Right cardiac atrium (tissue), 5 donors: ENCODE results near the gene EARS2. TPM values are rescaled to one million over a fixed set of nuclear protein-coding genes. Genes with fewer than 3 reads are reported as not detected.
A peak's percentile ranks its signal among the peaks of the same experiment; 100 is the strongest.
"Not testable (repeated sequence)": the region's sequence is repeated elsewhere in the genome, so short reads cannot be mapped to it uniquely, and the experiment has no call there.

Experiments
- ATAC-seq, 2 donors: fragments of 200-7000 bp; cut with Tn5 transposase; one replicate each; pipeline versions ENCODE4 v1.8.0 to v1.9.1; 2020; ENCODE audit warnings: moderate library complexity in 2 of 2, mild to moderate bottlenecking in 1 of 2
- DNase-seq, 3 donors: peaks; one replicate each; pipeline ENCODE4 v3.0.0-alpha.2; 2020
- H3K27ac ChIP-seq: one replicate; pipeline ENCODE4 v1.5.1; 2013; ENCODE audit warnings: mild to moderate bottlenecking, low read length, control low read depth, moderate library complexity
- H3K27me3 ChIP-seq: one replicate; pipeline ENCODE4 v1.6.1; 2013; ENCODE audit not compliant: control insufficient read depth, insufficient read depth
- H3K4me1 ChIP-seq: one replicate; pipeline ENCODE4 v1.6.1; 2013; ENCODE audit warnings: low read length; ENCODE audit not compliant: control insufficient read depth, insufficient read depth
- H3K4me3 ChIP-seq: one replicate; pipeline ENCODE4 v1.5.1; 2013; ENCODE audit warnings: low read length, control low read depth
- H3K9me3 ChIP-seq: one replicate; pipeline ENCODE4 v1.6.1; 2013; ENCODE audit warnings: low read length; ENCODE audit not compliant: control insufficient read depth
- WGBS: extraction: QIAGEN DNeasy Blood & Tissue Kit; methylation state at CpG from one replicate; pipeline ENCODE4 v1.1.7; 2013; 5-methylcytosine and 5-hydroxymethylcytosine counted together
- intact Hi-C, 4 donors: fragments of 100-400 bp; cut with DNase I; formaldehyde crosslinking; loops; one replicate each; pipeline versions ENCODE4 v1.11.0 to v1.14.0; 2022 to 2023
- polyA plus RNA-seq: library from polyadenylated mRNA; stranded (reverse); fragments of 200-250 nt; gene quantifications from one replicate; pipeline ENCODE4 v1.2.3, GENCODE V29; 2013
- total RNA-seq, 4 donors: library from RNA; stranded (reverse); fragmentation: NEBNext Ultra II Directional; extraction: Animal tissue kit (Norgen Biotek cat#: 25700); gene quantifications; one replicate each; pipeline ENCODE4 v1.2.1, GENCODE V29; 2021
- donor health status: healthy with polysubstance abuse.
- donor health status: DM: no; HTN: yes; CAD: no.
- donor health status: DM: no; HTN: no; CAD: no.
- donor health status: DM: no; HTN: yes; CAD: no; lungs with severe emphysema.
- donor health status: DM: yes; HTN: yes; CAD: no.

Gene EARS2
- total and polyA plus RNA-seq, 5 donors = 11.0 to 18.2 (median 15.9) TPM

GRCh38 chr16:23583271-23583670 is 26.1 kb upstream of the EARS2 start:
- ATAC-seq, H3K4me1 ChIP-seq, intact Hi-C loops, H3K9me3 ChIP-seq, H3K4me3 ChIP-seq, H3K27ac ChIP-seq, H3K27me3 ChIP-seq: not testable (repeated sequence)
- peak in 1 of 3 donors; percentile 39 for DNase-seq
- WGBS = 94% methylated on average over 30 of the region's 30 CpGs

GRCh38 chr16:23581764-23582163 is 24.6 kb upstream of the EARS2 start:
- Histone ChIP-seq H3K4me1 (peaks cover 4% of the 10 kb centered on the region), H3K4me3 (no peak overlapping the region), H3K27ac (no peak overlapping the region), H3K27me3 (no peaks in the 10 kb centered on the region), H3K9me3 (no peaks in the 10 kb centered on the region)
- DNase-seq (no peak), ATAC-seq (no peak)
- intact Hi-C loops = no loop called here

- Histone ChIP-seq H3K9me3 (no peaks in the 10 kb centered on the region), H3K4me3 (no peak overlapping the region), H3K4me1 (peaks cover 4% of the 10 kb centered on the region), H3K27me3 (no peaks in the 10 kb centered on the region), H3K27ac (no peak overlapping the region)
- intact Hi-C loops = no loop called here
- DNase-seq (no peak), ATAC-seq (no peak)
These were observed 23.2 kb upstream of the EARS2 start for GRCh38 chr16:23580391-23580790.

DNA sequence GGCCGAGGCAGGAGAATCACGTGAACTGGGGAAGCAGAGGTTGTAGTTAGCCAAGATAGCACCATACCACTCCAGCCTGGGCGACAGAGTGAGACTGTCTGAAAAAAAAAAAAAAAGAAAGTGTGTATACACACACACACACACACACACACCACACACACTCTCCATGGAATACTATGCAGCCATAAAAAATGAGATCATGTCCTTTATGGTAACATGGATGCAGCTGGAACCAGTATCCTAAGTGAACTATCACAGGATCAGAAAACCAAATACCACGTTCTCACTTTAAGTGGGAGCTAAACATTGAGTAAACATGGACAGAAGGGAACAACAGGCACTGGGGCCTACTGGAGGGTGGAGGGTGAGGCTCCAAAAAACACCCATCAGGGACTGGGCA is 22.2 kb upstream of the EARS2 start:
- WGBS = 98% methylated on average over 4 of the region's 4 CpGs
- DNase-seq (no peak), ATAC-seq (no peak)
- intact Hi-C loops = no loop called here
- Histone ChIP-seq H3K27ac (no peak overlapping the region), H3K9me3 (no peaks in the 10 kb centered on the region), H3K4me3 (no peak overlapping the region), H3K27me3 (no peaks in the 10 kb centered on the region), H3K4me1 (peaks cover 4% of the 10 kb centered on the region)

DNA sequence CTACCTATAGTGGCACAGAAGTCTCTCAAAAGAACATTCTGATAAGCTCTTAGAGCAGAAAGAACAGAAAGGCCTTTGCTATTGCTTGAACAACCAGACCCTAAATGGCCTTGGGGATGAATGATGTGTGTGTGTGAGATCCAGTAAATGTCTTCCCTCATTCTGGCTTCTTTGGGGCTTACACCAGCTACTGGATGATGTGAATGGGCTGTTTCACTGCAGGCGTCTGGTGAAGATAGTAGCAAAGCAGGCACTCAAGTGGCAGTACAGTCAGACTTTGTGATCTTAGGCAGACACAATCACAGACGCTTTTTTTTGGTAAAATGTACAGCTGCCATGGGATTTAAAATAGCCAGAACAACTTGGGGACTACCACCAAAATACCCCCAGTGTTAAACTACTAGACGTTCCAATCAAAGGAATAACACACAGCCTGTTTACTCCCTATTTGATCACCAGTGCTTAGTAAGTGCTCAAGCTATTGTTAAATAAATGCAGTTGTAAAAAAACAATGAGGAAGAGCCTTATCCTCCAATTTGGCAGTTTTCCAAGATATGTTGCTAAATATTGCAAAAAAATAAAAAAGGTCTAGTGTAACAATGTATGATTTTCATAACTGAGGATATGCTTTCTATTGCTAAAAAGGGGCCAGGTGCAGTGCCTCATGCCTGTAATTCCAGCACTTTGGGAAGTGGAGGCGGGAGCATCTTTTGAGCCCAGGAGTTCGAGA is 21.1 kb upstream of the EARS2 start:
- peaks cover 4% of the 10 kb centered on the region for H3K4me1 ChIP-seq
- H3K4me3 ChIP-seq = no peak overlapping the region
- no peak overlapping the region for H3K27ac ChIP-seq
- H3K9me3 ChIP-seq = no peaks in the 10 kb centered on the region
- no peaks in the 10 kb centered on the region for H3K27me3 ChIP-seq
- DNase-seq (no peak), ATAC-seq (no peak)
- intact Hi-C loops = no loop called here
- WGBS = 47% methylated on average over 5 of the region's 5 CpGs

- intact Hi-C loops = no loop called here
- H3K27me3 ChIP-seq = no peaks in the 10 kb centered on the region
- 90% methylated on average over 2 of the region's 2 CpGs for WGBS
- no peak overlapping the region for H3K27ac ChIP-seq
- H3K4me1 ChIP-seq = peaks cover 4% of the 10 kb centered on the region
- no peak overlapping the region for H3K4me3 ChIP-seq
- no peak for DNase-seq
- ATAC-seq = no peak
- no peaks in the 10 kb centered on the region for H3K9me3 ChIP-seq
These were observed 20.3 kb upstream of the EARS2 start for GRCh38 chr16:23577493-23577892.

GRCh38 chr16:23575834-23576233 is 18.7 kb upstream of the EARS2 start:
- ATAC-seq = no peak
- Histone ChIP-seq H3K27ac (no peak overlapping the region), H3K9me3 (no peaks in the 10 kb centered on the region), H3K27me3 (no peaks in the 10 kb centered on the region), H3K4me1 (peaks cover 4% of the 10 kb centered on the region), H3K4me3 (no peak overlapping the region)
- 85% methylated on average over 3 of the region's 3 CpGs for WGBS
- intact Hi-C loops = no loop called here
- no peak for DNase-seq

- H3K4me3 ChIP-seq = no peak overlapping the region
- intact Hi-C loops = no loop called here
- H3K27ac ChIP-seq = no peak overlapping the region
- 81% methylated on average over 5 of the region's 5 CpGs for WGBS
- no peaks in the 10 kb centered on the region for H3K27me3 ChIP-seq
- DNase-seq (no peak), ATAC-seq (no peak)
- H3K4me1 ChIP-seq = peaks cover 4% of the 10 kb centered on the region
- no peaks in the 10 kb centered on the region for H3K9me3 ChIP-seq
These were observed 16.7 kb upstream of the EARS2 start for GRCh38 chr16:23573817-23574216.

DNA sequence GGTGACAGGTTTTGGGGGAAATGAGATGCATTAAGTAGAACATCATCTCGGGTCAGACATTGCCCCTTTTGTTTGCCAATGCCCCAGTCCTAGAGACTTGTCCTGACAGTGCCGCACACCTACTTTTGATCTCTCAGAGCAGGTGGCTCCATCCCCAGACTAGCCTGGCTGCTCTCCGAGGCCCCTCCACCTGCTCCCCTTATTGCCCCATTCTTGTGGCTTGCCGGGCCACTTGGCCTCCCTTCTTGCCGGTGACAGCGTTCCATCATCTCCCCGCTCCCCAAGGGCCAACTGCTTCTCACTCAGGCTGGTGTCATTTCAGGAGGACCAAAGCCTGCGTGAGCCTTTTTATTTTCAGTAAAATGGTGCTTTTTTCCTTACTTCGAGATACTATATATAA is 15.2 kb upstream of the EARS2 start:
- H3K4me3 ChIP-seq = no peak overlapping the region
- H3K4me1 ChIP-seq = no peaks in the 10 kb centered on the region
- H3K27me3 ChIP-seq = no peaks in the 10 kb centered on the region
- no peak for ATAC-seq
- no peak overlapping the region for H3K27ac ChIP-seq
- H3K9me3 ChIP-seq = no peaks in the 10 kb centered on the region
- intact Hi-C loops = no loop called here
- WGBS = 91% methylated on average over 9 of the region's 9 CpGs
- DNase-seq = no peak

- ATAC-seq (no peak), DNase-seq (no peak)
- no peaks in the 10 kb centered on the region for H3K27me3 ChIP-seq
- 94% methylated on average over 5 of the region's 5 CpGs for WGBS
- H3K9me3 ChIP-seq = no peaks in the 10 kb centered on the region
- no peaks in the 10 kb centered on the region for H3K4me1 ChIP-seq
- H3K27ac ChIP-seq = no peak overlapping the region
- H3K4me3 ChIP-seq = no peak overlapping the region
- intact Hi-C loops = no loop called here
These were observed 14.7 kb upstream of the EARS2 start for GRCh38 chr16:23571895-23572294.

DNA sequence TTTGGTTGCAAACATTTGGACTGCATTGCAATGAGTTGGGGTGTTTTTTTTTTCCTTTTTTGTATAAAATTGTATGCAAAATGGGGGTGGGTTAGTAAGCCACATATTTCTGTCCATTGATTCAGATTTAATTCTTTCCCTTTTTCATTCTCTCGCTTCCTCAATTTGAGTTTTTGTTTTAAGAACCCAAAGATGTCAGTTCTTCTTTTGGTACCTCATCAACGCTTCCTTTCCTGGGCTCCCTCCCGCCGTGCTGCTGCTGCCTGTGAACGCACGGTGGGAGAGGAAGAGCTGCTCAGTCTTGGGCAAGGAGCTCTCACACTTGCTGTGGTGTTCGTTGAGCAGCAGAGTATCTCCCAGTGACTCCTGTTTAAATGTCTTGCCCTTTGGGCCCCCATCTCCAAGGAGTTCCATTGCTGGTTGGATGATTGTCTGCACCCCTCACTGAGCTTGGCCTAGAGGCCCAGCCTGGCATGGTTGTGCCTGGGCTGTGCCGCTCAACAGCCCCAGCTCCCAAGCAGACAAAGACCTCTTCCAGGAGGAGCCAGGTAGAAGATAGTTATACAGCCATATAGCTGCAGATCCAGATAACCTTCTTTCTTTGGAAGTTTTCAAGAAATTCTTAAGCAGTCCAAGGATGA is 14.0 kb upstream of the EARS2 start:
- H3K4me1 ChIP-seq = no peaks in the 10 kb centered on the region
- no peak overlapping the region for H3K4me3 ChIP-seq
- intact Hi-C loops = no loop called here
- 73% methylated on average over 8 of the region's 8 CpGs for WGBS
- H3K9me3 ChIP-seq = no peaks in the 10 kb centered on the region
- H3K27me3 ChIP-seq = no peaks in the 10 kb centered on the region
- DNase-seq = peak in 1 of 3 donors; percentile 56
- no peak for ATAC-seq
- H3K27ac ChIP-seq = no peak overlapping the region
